DND-41 (cell line): Measurements from ENCODE around the gene SPEM2.

Experiments used
- ATAC-seq: fragments of 200-7000 bp; cut with Tn5 transposase; 3 replicates; pipeline ENCODE4 v1.9.1; 2021; ENCODE audit warnings: low read depth; ENCODE audit not compliant: insufficient read depth
- DNase-seq: peaks from one replicate; pipeline ENCODE4 v3.0.0-alpha.2; 2020
- H2AFZ ChIP-seq: 2 replicates; pipeline ENCODE4 v1.6.0; 2012; ENCODE audit warnings: low read depth, low read length
- H3K27ac ChIP-seq: 2 replicates; pipeline ENCODE4 v1.5.1; 2012; ENCODE audit warnings: low read length, inconsistent platforms
- H3K27me3 ChIP-seq: fragments of 200-600 bp; sonication (generic); 2 replicates; pipeline ENCODE4 v1.6.0; 2012; ENCODE audit warnings: low read length, mild to moderate bottlenecking, inconsistent platforms; ENCODE audit not compliant: insufficient read depth, poor library complexity
- H3K36me3 ChIP-seq: 2 replicates; pipeline ENCODE4 v1.5.1; 2012; ENCODE audit warnings: low read length, inconsistent platforms; ENCODE audit not compliant: insufficient read depth
- H3K4me1 ChIP-seq: 2 replicates; pipeline ENCODE4 v1.5.1; 2012; ENCODE audit warnings: mild to moderate bottlenecking, low read length; ENCODE audit not compliant: insufficient read depth
- H3K4me2 ChIP-seq: 2 replicates; pipeline ENCODE4 v1.6.0; 2012; ENCODE audit warnings: mild to moderate bottlenecking, moderate library complexity, low read length, inconsistent platforms; ENCODE audit not compliant: insufficient read depth
- H3K4me3 ChIP-seq, 2 experiments: fragments of 200-600 bp in 1 of 2; shearing (Covaris generic) in 1 of 2; 2 replicates each; pipeline ENCODE4 v1.5.1; 2012 to 2016; ENCODE audit warnings: inconsistent platforms in 2 of 2, low read length in 2 of 2, mild to moderate bottlenecking in 2 of 2, low read depth in 1 of 2, moderate library complexity in 1 of 2
- H3K79me2 ChIP-seq: 2 replicates; pipeline ENCODE4 v1.6.0; 2012; ENCODE audit warnings: low read length, inconsistent platforms; ENCODE audit not compliant: insufficient read depth
- H3K9ac ChIP-seq: 2 replicates; pipeline ENCODE4 v1.6.0; 2012; ENCODE audit warnings: low read depth, mild to moderate bottlenecking, inconsistent platforms, low read length, moderate library complexity
- H3K9me3 ChIP-seq: 2 replicates; pipeline ENCODE4 v1.5.1; 2012; ENCODE audit warnings: low read length, moderate library complexity, mild to moderate bottlenecking, inconsistent platforms; ENCODE audit not compliant: insufficient read depth, severe bottlenecking
- H4K20me1 ChIP-seq: 2 replicates; pipeline ENCODE4 v1.6.0; 2012; ENCODE audit warnings: low read length; ENCODE audit not compliant: insufficient read depth
- CTCF ChIP-seq: IDR thresholded peaks from 2 replicates; pipeline ENCODE4 v1.5.1; 2012; ENCODE audit warnings: borderline replicate concordance, low read length, moderate library complexity, mild to moderate bottlenecking; ENCODE audit not compliant: poor library complexity, severe bottlenecking; ENCODE audit errors: extremely low read depth
- EZH2 ChIP-seq: IDR thresholded peaks from 3 replicates; pipeline ENCODE4 v1.6.1; 2012; ENCODE audit warnings: borderline replicate concordance, low read depth, mild to moderate bottlenecking, moderate library complexity, low read length, inconsistent platforms; ENCODE audit not compliant: severe bottlenecking

SPEM2 gene

GRCh38 chr17:7403977-7404736 lies 21.3 kb upstream of the SPEM2 start, which contains the start of gene TMEM256:
TSS of gene TMEM256 (minus strand) at chr17:7404097. CDS start at chr17:7404084, 13 bp downstream.
- Histone ChIP-seq H3K9ac (peak within 1 kb of the TSS; percentile 82), H3K27me3 (no peaks in the 10 kb centered on the region), H4K20me1 (0 out of 2 replicates have a peak, but pooled peaks cover 2% of the 10 kb centered on the region), H3K27ac (peak within 1 kb of the TSS; percentile 83), H3K4me3 (peak within 1 kb of the TSS; percentile 73 to 89), H3K36me3 (peaks cover 8% of the 10 kb centered on the region), H3K79me2 (peaks cover 9% of the 10 kb centered on the region; the same call in 1 of the 2 replicates), H2AFZ (peak within 1 kb of the TSS; percentile 75), H3K4me1 (peaks cover 25% of the 10 kb centered on the region), H3K9me3 (no peaks in the 10 kb centered on the region), H3K4me2 (peak within 1 kb of the TSS; percentile 96)
- DNase-seq: peak; percentile 98
- ATAC-seq: peak; percentile 96
- no peak for TF ChIP-seq CTCF

GRCh38 chr17:7404737-7405349 lies 20.6 kb upstream of the SPEM2 start:
- Histone ChIP-seq H3K27me3 (no peaks in the 10 kb centered on the region), H3K27ac (peak overlapping the region; percentile 76), H3K79me2 (peaks cover 9% of the 10 kb centered on the region; the same call in 1 of the 2 replicates), H3K9me3 (no peaks in the 10 kb centered on the region), H4K20me1 (0 out of 2 replicates have a peak, but pooled peaks cover 2% of the 10 kb centered on the region), H3K36me3 (peaks cover 15% of the 10 kb centered on the region), H3K9ac (peak overlapping the region; percentile 82), H3K4me3 (peak overlapping the region; percentile 46 to 89; a peak in 3 of 4 replicates), H2AFZ (peak overlapping the region; percentile 75), H3K4me1 (peaks cover 25% of the 10 kb centered on the region), H3K4me2 (peak overlapping the region; percentile 96)
- peak; percentile 41 for ATAC-seq
- TF ChIP-seq EZH2: no peak
- no peak for TF ChIP-seq CTCF
- DNase-seq: no peak

GRCh38 chr17:7405350-7406234 lies 19.8 kb upstream of the SPEM2 start:
- no peak for TF ChIP-seq EZH2
- DNase-seq (peak; percentile 10), ATAC-seq (no peak)
- H3K79me2 ChIP-seq: peaks cover 9% of the 10 kb centered on the region; the same call in 1 of the 2 replicates
- peaks cover 25% of the 10 kb centered on the region for H3K4me1 ChIP-seq
- H3K27ac ChIP-seq: peak overlapping the region; percentile 76
- H3K27me3 ChIP-seq: no peaks in the 10 kb centered on the region
- H3K9me3 ChIP-seq: no peaks in the 10 kb centered on the region
- H3K9ac ChIP-seq: peak overlapping the region; percentile 82
- H2AFZ ChIP-seq: peak overlapping the region; percentile 75; the same call in 1 of the 2 replicates
- peak overlapping the region; percentile 46 to 89; a peak in 3 of 4 replicates for H3K4me3 ChIP-seq
- 0 out of 2 replicates have a peak, but pooled peaks cover 2% of the 10 kb centered on the region for H4K20me1 ChIP-seq
- peaks cover 21% of the 10 kb centered on the region for H3K36me3 ChIP-seq
- H3K4me2 ChIP-seq: peak overlapping the region; percentile 96
